GM12878 (cell line): ENCODE results near the gene DDR1. TPM values are rescaled to one million over a fixed set of nuclear protein-coding genes. Genes with fewer than 3 reads are reported as not detected.

Source experiments
- CUX1 ChIP-seq: IDR thresholded peaks from 2 replicates; pipeline ENCODE4 v1.6.1; 2012; ENCODE audit warnings: improper control_type of control experiment, low read depth, low read length; ENCODE audit not compliant: insufficient replicate concordance
- EP300 ChIP-seq, 2 experiments: fragments of 150-350 bp in 1 of 2; IDR thresholded peaks; 2 replicates each; pipeline ENCODE4 v1.6.1; 2011 to 2012; ENCODE audit warnings: low read depth in 2 of 2, low read length in 2 of 2, borderline replicate concordance in 1 of 2, improper control_type of control experiment in 1 of 2, inconsistent platforms in 1 of 2; ENCODE audit not compliant: control insufficient read depth in 1 of 2
- HCFC1 ChIP-seq: fragments of 150-350 bp; IDR thresholded peaks from 2 replicates; pipeline ENCODE4 v1.6.1; 2014; ENCODE audit warnings: low read length
- IKZF2 ChIP-seq, 2 experiments: fragments of 450-650 bp; IDR thresholded peaks; 2 replicates each; pipeline ENCODE4 v1.6.1; 2017; ENCODE audit warnings: mild to moderate bottlenecking in 2 of 2, moderate library complexity in 2 of 2
- NKRF ChIP-seq: fragments of 450-650 bp; conservative IDR thresholded peaks from 2 replicates; pipeline ENCODE4 v1.6.1; 2017; ENCODE audit warnings: mild to moderate bottlenecking, moderate library complexity
- PML ChIP-seq: IDR thresholded peaks from 2 replicates; pipeline ENCODE4 v1.6.1; 2012; ENCODE audit warnings: low read length, inconsistent platforms
- RAD21 ChIP-seq: IDR thresholded peaks from 2 replicates; pipeline ENCODE4 v1.6.1; 2011; ENCODE audit warnings: mild to moderate bottlenecking, low read depth, low read length, moderate library complexity; ENCODE audit not compliant: insufficient read depth
- SMC3 ChIP-seq: IDR thresholded peaks from 2 replicates; pipeline ENCODE4 v1.6.1; 2011; ENCODE audit warnings: low read length, improper control_type of control experiment, borderline replicate concordance
- SREBF2 ChIP-seq: IDR thresholded peaks from 2 replicates; pipeline ENCODE4 v1.6.1; 2012; ENCODE audit warnings: mild to moderate bottlenecking, low read length
- SRF ChIP-seq, 2 experiments: IDR thresholded peaks; 2 replicates each; pipeline ENCODE4 v1.6.1; 2011; ENCODE audit warnings: low read depth in 2 of 2, low read length in 2 of 2, mild to moderate bottlenecking in 1 of 2, moderate library complexity in 1 of 2
- USF1 ChIP-seq: IDR thresholded peaks from 2 replicates; pipeline ENCODE4 v1.6.1; 2011; ENCODE audit warnings: borderline replicate concordance, low read depth, mild to moderate bottlenecking, moderate library complexity, mixed read lengths, low read length; ENCODE audit not compliant: insufficient read depth; ENCODE audit errors: extremely low read length
- ZBTB40 ChIP-seq: fragments of 450-650 bp; IDR thresholded peaks from 2 replicates; pipeline ENCODE4 v1.6.1; 2016; ENCODE audit warnings: mild to moderate bottlenecking, moderate library complexity, borderline replicate concordance
- ZNF274 ChIP-seq: IDR thresholded peaks from one replicate; pipeline ENCODE4 v1.8.0; 2011; ENCODE audit not compliant: insufficient read length, insufficient read depth
- polyA plus RNA-seq, 11 experiments: library from polyadenylated mRNA; depleted of rRNA in 4 of 11; unstranded in 6 of 11; stranded (reverse) in 5 of 11; fragments of >200 nt; fragmentation: Nextera tagmentation in 4 of 11; fragmentation: Illumina TruSeq in 1 of 11; extraction: Ambion mirVana in 4 of 11; extraction: Trizol in 1 of 11; gene quantifications; 1 replicate in 1 of 11; 2 replicates in 10 of 11; pipeline versions ENCODE4 v1.2.1 to v1.2.3, GENCODE V29; 2011 to 2016; ENCODE audit warnings: inconsistent platforms in 2 of 11, missing spikeins in 2 of 11, low read depth in 1 of 11
- total RNA-seq, 4 experiments: library from RNA; depleted of rRNA in 3 of 4; stranded (reverse); fragments of >200 nt in 3 of 4; fragmentation: Illumina TruSeq in 1 of 4; extraction: Trizol in 1 of 4; gene quantifications; 2 replicates each; pipeline versions ENCODE4 v1.2.1 to v1.2.3, GENCODE V29; 2013 to 2021

Gene DDR1
- total and polyA plus RNA-seq, 10 of the 15 experiments (the other 5 are each of a cell fraction or from before 2014, with no cell fraction given): 1.1 to 39.0 (median 11.9) TPM

GRCh38 chr6:30912746-30913520 lies 28.6 kb downstream of the DDR1 start (continued):
- no peak for TF ChIP-seq ZBTB40
- TF ChIP-seq EP300 (IDR thresholded peaks at IDR 0.05; ENCODE audit: borderline replicate concordance in 1 of 2, control insufficient read depth in 1 of 2, low read depth in 2 of 2, low read length in 2 of 2): no peak
- no peak for TF ChIP-seq HCFC1
- no peak for TF ChIP-seq PML
- no peak for TF ChIP-seq SRF (IDR thresholded peaks at IDR 0.05; ENCODE audit: low read depth in 2 of 2, low read length in 2 of 2)
- TF ChIP-seq NKRF: no peak
- TF ChIP-seq IKZF2 (IDR thresholded peaks at IDR 0.05): no peak
- no peak for TF ChIP-seq USF1
- no peak for TF ChIP-seq CUX1
- TF ChIP-seq SREBF2: no peak
- TF ChIP-seq RAD21: no peak
- no peak for TF ChIP-seq SMC3
- no peak for TF ChIP-seq ZNF274
- TF ChIP-seq, all 136 proteins: peak for 0
